HG03135 (cell line): ENCODE data around the gene SAT1.

Experiments used
- ATAC-seq: cut with Tn5 transposase; IDR thresholded peaks from one replicate; pipeline ENCODE4 v1.9.1; 2021; ENCODE audit warnings: mild to moderate bottlenecking, moderate library complexity; ENCODE audit not compliant: unreplicated experiment

Gene SAT1

GRCh38 chrX:23804578-23804977, 21.6 kb downstream of the SAT1 start:
- no peak for ATAC-seq

GRCh38 chrX:23805389-23805788, 22.4 kb downstream of the SAT1 start:
- no peak for ATAC-seq

GRCh38 chrX:23810279-23810678, 27.3 kb downstream of the SAT1 start:
- ATAC-seq, result no peak

GRCh38 chrX:23811108-23811651, 28.2 kb downstream of the SAT1 start:
- ATAC-seq, result no peak

- ATAC-seq, result no peak
Measured at GRCh38 chrX:23811656-23812055, 28.7 kb downstream of the SAT1 start.

DNA sequence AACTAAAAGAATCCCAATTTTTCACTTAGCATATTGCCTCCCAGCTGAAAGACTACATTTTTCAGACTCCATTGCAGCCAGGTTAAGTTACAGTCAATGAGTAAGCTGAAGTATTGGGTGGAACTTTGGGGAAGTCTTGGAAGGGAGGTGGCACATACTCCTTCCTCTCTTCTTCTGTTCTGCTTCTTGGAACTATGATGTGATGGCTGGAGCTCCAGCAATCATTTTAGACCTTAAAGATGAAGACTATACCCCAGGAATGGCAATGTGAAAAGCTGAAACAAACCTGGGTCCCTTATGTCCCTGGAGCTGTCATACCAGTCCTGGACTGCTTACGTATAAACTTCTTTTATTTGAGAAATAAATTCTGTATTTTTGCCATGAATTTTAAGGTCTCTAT, 30.8 kb downstream of the SAT1 start:
- ATAC-seq, result no peak

- ATAC-seq, result no peak
Measured at GRCh38 chrX:23815376-23815775, 32.4 kb downstream of the SAT1 start.

DNA sequence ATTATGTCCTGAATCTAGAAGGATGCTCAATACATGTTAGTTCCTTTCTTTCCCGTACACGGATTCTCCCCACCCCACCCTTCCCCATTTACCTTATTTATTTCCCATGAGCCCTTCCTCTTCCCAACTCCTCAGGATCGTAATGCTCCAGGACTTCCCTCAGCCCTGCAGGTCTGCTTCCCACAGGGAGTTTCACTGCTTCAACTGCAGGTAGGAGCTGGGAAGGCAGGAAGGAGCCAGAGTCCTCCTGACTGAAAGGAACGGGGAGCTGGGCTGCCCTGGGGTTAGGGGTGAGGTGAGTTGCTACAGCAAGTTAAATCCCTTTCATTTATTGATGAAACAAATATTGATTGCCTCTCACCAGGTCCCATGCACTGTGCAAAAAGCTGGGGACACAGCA, 33.2 kb downstream of the SAT1 start:
- no peak for ATAC-seq

GRCh38 chrX:23817979-23818336, 35.0 kb downstream of the SAT1 start:
- no peak for ATAC-seq

- ATAC-seq, result no peak
Measured at GRCh38 chrX:23819385-23820234, 36.6 kb downstream of the SAT1 start.

- ATAC-seq, result no peak
Measured at GRCh38 chrX:23820235-23820782, 37.3 kb downstream of the SAT1 start.

DNA sequence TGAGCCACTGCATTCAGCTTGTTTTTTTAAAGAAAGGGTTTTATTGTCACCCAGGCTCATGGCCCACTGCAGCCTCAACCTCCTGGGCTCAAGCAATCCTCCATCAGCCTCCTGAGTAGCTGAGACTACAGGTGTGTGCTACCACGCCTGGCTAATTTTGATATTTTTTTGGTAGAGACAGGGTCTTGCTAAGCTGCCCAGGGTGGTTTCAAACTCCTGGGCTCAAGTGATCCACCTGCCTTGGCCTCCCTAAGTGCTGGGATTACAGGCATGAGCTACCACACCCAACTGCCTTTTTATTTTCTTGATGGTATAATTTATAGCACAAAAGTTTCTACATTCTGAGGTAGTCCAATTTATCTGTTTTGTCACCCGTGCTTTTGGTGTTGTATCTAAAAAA, 38.9 kb downstream of the SAT1 start:
- no peak for ATAC-seq

DNA sequence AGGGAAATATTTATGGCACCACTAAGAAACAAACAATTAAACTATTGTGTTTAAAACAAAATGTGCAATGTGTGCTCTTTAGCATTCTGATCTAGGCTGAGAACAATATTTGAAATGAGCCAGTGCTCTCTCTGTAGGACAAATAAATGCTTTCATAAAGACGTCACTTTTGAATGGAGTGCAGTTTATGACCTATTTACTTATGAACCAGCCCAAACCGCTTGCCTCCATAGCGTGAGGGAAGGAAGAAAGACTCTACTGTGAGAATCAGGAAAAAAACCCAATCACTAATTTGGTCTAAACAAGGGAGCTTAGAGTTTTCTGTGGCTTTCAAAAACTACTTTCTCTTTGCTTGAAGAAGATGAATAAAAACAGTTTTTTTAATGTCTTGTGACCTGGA, 39.4 kb downstream of the SAT1 start:
- no peak for ATAC-seq

- ATAC-seq, result no peak
Measured at GRCh38 chrX:23822841-23823240, 39.9 kb downstream of the SAT1 start.

- no peak for ATAC-seq
Measured at GRCh38 chrX:23825675-23826074, 42.7 kb downstream of the SAT1 start.

GRCh38 chrX:23826216-23826615, 43.2 kb downstream of the SAT1 start:
- ATAC-seq, result no peak

GRCh38 chrX:23826653-23827052, 43.7 kb downstream of the SAT1 start:
- no peak for ATAC-seq

DNA sequence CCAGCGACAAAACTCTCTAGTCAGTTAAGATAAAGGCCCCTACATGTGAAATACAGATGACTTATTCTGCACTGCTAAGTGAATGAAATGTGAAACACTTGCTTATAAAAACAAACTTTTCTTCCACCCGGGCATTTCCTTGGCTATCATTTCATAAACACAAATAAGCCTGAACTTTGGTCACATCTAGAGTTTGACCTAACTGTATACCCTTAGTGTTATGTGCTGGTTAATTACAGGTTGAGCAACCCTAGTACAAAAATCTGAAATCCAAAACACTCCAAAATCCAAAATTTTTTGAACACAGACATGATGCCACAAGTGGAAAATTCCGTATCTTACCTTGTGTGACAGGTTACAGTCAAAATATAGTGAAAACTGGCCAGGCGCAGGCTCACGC, 45.9 kb downstream of the SAT1 start:
- ATAC-seq, result no peak

GRCh38 chrX:23832721-23833120, 49.7 kb downstream of the SAT1 start:
- no peak for ATAC-seq
